DMS53 (cell line): ENCODE measurements around the gene CHST15.
"Not testable (repeated sequence)": the region's sequence is repeated elsewhere in the genome, so short reads cannot be mapped to it uniquely, and the experiment has no call there.

Experiments used
- DNase-seq: peaks from one replicate; lab custom pipeline; 2025; lab: John Stamatoyannopoulos, UW

Gene CHST15

DNA sequence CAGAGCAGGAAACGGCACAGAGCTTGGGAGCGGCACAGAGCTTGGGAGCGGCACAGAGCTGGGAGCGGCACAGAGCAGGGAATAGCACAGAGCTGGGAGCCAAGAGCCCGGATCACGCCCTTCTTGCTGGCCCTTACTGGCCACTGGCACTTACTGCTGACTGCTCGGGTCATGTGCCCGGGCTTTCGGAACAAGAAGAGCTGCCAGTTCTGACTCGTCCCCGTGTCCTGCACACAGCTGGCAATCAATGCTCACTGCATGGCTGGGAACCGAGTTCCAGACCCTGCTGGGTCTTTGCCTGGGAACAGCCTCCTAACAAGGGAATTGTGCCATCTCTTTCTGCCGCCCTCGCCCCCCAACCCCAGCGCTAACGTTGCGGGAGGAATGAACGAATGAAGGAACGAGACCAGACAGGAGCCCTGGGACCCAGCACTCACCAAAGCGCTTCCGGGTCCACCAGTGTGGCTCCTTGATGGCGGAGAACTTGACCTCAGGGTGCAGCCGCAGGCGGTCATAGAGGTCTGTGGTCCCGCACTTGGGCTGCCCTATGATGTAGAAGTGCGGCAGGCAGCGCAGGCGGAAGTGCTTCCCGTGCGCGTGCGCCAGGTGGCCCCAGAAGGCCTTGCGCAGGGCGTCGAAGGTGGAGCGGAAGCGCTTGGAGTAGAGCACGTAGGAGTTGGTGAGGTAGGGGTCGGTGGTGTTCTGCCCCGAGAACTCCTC, 49.1 kb downstream of the CHST15 start:
- no peak for DNase-seq

DNA sequence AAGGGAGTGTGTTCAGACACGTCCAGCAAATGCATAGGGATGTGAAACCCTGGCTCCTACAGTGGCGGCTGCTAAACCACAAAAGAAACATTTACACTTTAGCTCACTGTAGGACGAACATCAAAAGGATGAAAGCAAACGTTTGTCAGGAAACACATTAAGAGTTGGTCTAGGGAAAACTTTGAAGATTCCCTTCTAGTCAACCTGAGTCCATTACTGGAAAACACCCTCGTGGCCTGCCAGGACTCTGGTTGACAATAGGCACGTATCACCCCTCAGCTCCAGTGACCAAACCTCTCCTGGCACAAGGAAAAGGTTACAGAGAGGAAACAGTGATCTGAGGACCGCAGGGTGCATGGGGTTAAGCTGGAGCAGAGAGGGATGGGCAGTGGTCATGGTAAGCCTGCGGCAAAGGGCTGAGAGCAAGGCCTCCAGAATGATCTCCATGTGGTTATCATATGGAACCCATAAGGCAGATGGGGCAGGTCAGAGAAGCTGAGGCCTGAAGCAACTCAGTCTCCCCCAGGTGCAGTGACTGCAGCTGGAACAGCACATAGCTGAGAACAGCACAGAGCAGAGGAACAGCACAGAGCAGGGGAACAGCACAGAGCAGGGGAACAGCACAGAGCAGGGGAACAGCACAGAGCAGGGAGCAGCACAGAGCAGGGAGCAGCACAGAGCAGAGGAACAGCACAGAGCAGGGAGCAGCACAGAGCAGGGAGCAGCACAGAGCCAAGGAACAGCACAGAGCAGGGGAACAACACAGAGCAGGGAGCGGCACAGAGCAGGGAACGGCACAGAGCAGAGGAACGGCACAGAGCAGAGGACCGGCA, 49.9 kb downstream of the CHST15 start:
- DNase-seq: no peak

DNA sequence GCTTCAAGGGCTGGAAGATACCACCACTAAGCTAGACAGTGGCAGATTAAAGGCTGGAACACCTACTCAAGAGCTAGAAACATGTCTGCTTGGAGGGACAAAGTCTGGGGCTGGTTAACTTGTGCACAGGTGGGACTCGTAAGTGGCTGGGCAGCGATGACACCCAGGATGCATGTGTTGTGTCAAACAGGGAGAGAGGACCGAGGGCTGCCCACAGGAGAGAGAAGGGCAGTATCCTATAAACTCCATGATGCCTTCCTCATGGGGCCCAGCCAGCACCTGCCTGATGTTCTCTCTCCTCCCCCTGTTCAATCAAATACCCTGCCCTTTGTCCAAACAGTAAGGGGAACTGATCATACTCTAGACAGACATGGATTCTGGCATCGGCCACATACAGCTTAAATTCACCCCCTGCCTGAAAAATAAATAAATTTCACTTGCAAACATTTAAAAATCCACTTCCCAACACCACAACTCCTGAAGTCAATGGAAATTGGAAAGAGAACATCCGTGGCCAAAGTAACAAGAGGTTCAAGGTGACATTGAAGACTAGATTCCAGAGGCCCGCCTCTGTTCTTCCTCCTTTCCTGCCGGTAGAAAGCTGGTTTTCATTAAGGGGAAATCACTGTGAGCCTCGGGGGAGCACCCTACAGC, 50.6 kb downstream of the CHST15 start:
- no peak for DNase-seq

DNA sequence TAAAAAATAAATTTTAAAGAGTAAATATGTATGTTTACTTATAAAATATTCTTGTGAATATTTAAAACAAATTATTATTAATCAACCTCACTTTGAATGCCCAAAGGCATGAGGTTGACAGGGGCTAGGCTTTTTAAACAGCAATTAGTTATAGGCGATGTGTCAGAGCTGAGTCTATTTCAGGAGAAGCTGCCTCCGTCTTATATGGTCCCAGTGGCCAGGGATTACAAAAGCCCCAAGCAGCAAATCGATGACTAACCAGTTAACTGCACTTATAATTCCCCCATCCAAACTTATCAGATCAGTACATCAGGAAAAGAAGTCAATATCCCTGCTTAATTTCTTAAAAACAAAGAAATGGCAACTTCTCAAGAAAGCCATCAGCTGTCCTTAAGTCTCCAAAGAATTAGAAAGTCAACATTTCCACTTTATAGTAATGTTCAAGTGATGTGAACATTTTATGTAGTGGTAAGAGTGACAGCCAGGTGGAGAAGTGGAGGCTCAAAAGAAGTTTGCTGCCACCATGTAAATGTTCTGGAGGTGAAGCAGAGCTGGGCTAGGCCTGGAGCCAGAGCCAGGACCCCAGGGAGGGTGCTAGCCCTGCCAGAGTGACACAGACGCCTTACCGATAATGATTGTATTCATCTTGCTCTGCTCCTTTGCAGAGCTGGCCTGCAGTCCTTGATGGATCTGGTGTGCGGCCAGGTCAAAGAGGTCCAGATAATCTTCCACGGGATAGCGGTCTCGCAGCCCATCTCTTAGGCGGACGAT, 51.5 kb downstream of the CHST15 start:
- DNase-seq: no peak

DNA sequence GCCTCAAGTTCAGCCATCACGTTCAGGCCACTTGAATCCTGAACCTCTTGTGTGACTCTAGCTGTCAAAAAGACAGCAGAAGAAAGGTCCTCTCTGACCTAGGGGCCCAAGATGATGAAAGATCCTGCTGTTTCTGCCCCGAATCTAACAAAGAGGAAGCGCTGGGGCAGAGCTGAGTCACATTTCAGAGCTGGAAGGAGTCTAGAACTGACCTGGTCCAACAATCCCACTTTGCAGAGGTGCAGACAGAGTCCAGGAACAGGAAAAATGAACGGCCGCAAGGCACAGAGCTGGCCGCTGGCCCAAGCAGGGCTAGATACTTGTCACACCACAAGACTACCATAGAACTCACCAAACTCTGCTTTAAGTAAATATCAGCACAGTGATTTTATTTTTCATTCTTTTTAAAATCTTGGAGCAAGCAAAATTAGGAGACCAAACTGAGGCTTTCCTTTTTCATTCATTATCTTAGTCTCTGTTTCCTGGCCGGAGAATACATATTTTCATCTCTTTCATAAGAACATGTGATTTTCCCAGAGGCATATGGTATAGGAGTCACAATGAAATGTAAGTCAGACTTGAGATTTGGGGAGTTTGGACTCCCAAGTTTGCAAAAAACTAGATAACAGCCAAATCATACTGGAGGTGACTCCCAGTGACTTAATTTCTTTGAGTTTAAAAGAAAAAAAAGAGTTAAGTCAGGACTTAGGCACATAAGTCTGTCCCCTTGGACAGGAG, 52.8 kb downstream of the CHST15 start:
- DNase-seq: no peak

DNA sequence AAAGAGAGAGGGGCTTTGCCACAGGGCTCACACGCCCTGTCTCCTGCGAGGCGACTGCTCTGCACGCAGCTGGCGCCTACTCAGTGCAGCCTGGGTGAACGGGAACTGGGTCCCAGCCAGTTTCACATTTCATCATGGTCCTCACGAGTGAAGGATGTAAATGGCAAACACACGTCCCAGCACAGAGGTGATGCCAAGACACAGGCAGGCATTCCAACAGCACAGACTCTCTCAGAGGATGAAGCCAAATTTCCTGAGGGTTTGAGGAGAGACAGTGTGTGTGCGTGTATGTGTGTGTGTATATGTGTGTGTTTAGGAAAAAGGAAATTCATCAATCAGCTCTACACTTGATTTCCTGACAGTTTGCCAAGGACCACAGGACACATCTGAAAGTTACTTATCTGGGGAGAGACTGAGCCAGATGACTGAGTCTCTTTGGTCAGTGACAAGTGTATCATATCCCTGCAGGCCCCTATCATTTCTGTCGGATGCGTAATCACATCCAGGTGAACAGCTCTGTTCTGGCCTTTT, 53.9 kb downstream of the CHST15 start:
- DNase-seq: no peak

DNA sequence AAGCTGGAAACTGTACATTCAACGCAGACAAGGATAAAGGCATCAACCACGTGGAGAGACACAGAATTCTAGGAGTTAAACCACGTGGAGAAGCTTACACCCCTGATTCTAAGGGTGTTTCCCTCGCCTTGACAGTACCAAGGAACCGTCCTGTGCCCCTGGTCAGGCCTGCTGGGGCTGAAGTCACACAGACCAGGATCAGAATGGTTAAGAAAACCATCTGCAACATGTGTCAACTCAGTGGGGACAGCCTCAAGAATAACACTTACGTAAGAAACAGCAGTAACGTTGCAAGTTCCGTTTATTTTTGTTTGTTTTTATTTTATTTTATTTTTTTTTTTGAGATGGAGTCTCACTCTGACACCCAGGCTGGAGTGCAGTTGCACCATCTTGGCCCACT, 55.6 kb downstream of the CHST15 start:
- no peak for DNase-seq

DNA sequence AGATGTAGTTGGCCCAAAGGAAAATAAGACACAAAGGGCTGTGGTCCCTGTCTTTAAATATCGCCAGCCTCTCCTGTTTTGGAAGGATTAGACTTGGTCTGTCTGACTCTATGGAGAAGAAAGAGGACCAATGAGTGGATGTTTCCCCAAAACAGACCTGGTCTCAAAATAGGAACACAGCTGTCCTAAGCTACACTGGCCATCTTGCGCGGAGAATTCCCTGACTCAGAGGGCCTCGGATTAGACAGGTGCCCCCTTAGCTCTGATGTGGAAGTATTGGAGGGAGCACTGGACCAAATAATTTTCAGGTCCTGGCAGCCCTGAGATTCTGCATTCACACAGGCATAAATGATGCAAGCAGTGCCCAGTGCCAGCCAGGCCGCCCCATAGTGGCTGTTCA, 56.1 kb downstream of the CHST15 start:
- no peak for DNase-seq

DNA sequence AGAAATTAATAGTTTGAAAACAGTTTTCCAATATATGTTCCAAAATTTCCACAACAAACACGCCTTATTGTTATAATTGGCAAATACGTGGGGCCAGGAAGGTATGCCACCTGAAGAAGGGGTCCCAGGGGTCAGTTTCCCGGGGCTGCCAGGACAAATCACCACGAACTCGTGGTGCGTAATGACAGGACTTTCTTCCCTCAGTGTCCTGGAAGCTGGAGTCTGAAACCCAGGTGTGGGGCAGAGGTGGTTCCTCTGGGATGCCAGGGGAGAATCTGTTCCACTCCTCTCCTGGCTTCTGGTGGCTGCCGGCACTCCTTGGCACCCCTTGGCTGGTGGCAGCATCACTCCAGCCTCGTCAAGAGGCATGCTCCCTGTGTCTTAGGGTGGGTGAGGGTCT, 56.7 kb downstream of the CHST15 start:
- no peak for DNase-seq

DNA sequence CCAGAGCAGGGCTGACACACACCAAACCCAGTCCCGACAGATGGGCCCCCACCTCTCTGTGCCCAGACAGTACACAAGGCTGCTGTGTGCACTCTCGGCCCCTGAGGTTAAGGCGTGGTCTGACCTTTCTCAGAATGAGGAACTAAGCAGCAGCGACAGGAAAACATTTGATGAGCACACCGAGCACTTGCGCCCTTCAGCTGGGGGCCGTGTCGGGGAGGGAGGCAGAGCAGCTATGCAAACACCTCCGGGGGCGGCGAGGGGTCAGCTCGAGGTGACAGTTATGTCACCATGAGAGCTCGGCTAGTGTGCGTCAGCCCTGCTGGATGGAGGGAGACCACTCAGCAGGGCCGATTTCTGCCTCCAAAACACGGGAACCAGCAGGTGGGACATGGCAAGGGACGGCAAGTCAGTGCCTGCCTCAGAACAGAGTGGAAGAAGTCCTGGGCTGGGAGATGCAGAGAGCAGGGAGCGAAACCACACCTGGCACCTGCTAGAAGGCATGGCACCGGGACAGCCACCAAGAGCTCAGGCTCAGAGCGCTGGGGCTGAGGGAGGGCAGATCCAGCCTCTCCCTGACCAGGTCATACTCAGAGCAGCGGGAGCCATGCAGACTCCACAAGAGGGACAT, 57.4 kb downstream of the CHST15 start:
- DNase-seq: peak; percentile 21

DNA sequence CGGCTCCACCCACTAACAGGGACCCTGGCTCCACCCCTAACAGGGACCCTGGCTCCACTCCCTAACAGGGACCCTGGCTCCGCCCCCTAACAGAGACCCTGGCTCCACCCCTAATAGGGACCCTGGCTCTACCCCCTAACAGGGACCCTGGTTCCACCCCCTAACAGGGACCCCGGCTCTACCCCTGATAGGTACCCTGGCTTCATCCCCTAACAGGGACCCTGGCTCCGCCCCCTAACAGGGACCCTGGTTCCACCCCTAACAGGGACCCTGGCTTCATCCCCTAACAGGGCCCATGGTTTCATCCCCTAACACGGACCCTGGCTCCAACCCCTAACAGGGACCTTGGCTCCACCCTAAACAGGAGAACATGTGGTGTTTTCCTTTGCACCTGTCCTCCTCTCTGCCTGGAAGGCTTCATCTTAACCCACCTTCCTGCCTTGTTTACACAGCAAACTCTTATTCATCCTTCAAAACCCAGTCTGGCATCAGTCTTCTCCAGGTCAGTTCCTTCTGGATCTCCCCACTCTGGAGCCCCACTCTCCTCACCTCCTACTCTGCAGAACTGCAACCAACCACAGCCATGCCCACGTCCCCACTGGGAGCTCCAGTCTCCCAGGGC, 58.0 kb downstream of the CHST15 start:
- DNase-seq: no peak

DNA sequence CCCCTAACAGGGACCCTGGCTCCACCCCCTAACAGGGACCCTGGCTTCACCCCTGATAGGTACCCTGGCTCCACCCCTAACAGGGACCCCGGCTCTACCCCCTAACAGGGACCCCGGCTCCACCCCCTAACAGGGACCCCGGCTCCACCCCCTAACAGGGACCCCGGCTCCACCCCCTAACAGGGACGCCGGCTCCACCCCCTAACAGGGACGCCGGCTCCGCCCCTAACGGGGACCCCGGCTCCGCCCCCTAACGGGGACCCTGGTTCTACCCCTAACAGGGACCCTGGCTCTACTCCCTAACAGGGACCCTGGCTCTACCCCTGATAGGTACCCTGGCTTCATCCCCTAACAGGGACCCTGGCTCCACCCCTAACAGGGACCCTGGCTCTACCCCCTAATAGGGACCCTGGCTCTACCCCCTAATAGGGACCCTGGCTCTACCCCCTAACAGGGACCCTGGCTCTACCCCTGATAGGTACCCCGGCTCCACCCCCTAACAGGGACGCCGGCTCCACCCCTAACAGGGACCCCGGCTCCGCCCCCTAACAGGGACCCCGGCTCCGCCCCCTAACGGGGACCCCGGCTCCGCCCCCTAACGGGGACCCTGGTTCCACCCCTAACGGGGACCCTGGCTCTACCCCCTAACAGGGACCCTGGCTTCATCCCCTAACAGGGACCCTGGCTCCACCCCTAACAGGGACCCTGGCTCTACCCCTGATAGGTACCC, 58.7 kb downstream of the CHST15 start:
- DNase-seq: not testable (repeated sequence)

DNA sequence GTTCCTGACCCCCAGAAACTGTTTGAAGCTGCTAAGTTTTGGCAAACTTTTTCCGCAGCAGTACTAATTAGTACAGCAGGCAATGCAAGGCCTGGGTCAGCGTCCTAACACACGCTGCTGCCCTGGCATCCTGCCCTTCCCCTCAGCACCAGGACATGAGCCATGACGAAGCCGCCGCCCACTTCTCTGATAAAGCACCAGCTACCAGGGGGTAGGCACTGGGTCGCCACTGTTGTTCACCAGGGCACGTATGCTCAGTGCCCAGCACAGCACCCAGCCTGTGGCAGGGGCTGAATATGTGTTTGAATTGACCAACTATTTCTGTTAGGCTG, 59.5 kb downstream of the CHST15 start:
- no peak for DNase-seq

DNA sequence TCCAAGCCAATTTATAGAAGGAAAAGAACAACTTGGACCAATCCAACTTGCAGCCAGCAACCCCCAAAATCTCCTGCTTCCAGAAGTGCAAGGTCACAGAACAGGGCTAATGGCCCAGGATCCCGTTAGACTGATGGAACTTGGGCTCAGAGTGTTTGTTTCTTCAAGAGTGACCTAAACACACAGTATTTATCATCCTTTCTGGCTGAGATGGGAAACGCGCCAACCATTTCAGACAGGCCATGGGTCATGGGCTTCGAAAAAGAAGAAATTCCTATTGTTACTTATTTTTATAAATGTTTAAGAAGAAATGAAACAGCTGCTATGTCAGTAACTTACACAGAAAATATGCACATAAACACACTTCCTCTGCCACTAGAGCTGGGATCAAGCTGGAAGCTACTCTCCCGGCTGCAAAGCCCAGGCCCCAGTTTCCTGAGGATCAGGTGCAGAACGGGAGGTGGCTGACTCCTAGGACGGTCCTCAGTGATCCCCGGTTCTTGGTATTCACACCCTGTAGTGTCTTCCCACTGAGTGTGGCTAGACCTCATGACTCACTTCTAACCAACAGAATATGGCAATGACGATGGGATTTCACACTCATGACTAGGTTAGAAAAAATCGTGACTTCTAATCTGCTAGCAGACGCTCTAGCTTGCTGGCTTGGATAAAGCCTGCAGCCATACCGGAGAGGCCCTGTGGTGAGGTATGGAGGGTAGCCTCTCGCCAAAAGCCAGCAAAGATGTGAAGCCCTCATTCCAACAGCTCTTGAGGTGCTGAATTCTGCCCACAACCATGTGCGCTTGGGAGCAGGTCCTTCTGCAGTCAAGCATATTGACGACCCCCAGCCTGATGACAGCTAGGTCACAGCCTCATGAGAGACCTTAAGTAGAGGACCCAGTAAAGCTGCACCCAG, 60.2 kb downstream of the CHST15 start:
- no peak for DNase-seq

DNA sequence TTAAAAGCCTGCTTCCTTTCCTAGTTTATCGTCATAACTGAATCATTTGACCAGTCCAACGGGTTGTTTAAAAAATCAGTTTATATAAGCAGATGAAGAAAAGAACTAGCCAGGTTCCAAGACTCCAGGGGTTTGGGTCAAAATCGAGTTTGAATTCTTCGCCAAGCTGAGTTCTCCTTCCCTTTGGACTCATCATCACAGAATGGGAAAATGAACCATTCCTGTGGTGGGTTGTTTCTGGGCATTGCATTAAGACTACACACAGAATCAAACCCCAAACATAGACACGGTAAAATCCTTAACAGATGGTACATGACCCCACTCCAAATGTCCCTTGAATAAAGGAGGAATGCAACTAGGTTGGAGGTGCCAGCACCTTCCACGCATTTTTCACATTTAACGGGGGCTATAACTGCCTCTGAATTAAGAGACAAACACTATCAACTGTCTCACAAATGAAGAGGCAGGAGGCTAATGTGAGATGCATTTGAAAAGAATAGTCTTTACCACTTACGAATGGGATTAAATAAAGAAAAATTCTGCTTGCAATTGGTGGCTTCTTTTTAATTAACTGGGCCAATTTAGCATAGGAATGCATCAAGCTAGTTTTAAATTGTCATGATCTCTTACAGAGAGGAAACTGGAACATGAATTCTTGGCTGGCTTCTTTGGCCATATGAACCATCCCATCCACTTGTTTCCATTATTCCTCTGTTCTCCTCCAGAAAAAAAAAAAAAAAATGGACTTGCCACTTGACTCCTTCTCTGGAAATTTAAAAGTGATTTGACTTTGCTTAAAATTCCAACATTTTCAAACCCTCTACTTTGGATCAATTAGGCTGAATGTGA, 61.1 kb downstream of the CHST15 start:
- DNase-seq: no peak

DNA sequence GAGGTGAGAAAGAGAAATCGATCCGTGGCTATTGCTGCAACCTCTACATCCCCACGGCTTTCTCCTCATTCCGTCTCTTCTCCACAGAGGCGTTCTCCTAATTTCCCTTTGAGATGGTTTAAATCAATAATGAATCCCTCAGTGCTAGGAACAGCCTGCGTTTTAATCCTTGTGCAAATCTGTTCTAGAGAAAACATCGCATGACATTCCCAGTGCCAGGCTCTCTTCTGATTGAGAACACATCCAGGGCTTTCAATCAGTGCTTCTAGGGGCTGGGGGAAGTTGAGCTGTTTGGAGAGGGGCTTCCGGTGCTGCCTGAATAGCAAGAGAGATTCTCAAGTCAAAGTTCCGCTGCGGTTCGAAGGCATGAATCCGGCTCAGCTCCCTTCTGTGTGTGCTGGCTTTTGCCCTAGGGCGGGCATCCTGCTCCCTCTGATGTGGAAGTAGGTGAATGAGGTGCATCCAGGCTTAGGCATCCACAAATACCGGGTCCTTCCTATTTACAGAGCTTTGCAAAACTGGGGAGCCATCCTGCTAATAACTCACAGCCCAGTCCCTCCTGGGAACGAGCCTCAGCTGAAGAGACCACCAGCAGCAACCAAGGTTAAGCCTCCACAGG, 62.8 kb downstream of the CHST15 start:
- no peak for DNase-seq

DNA sequence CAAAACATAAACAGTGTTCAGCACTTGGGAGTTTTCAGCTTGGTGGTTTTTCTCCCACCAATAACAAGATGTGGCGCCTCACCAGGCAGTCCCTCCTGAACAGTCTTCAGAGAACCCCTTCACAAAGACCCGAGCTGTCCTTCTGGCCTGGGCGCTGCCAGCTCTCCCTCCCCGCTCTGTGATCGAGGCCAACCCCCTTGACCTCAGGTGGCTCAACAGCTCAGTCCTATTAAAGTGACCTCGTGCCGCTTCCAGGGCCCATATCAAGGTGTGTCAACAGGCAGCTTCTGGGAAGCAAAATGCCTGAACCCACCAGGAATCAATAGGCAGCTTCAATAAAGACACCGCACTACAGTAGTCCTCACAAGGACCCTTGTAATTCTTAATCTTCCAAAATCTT, 63.3 kb downstream of the CHST15 start:
- DNase-seq: no peak
